ENCODE measurements around the gene SMC3.
"Not testable (repeated sequence)": the region's sequence is repeated elsewhere in the genome, so short reads cannot be mapped to it uniquely, and the experiment has no call there.

SMC3 gene

GRCh38 chr10:110576220-110576619 is 8.7 kb downstream of the SMC3 start:
- DNase-seq (ENCODE audit: low read depth in 1 of 2, low spot score in 1 of 2): no peak

- DNase-seq (ENCODE audit: low read depth in 1 of 2, low spot score in 1 of 2): no peak
Observed at GRCh38 chr10:110577056-110577455, 9.6 kb downstream of the SMC3 start.

- DNase-seq (ENCODE audit: low read depth in 1 of 2, low spot score in 1 of 2): no peak
Observed at GRCh38 chr10:110584006-110584405, 16.5 kb downstream of the SMC3 start.

GRCh38 chr10:110591760-110592159 is 24.3 kb downstream of the SMC3 start:
- no peak for DNase-seq (ENCODE audit: low read depth in 1 of 2, low spot score in 1 of 2)

- DNase-seq (ENCODE audit: low read depth in 1 of 2, low spot score in 1 of 2): no peak
Observed at GRCh38 chr10:110597476-110597875, 30.0 kb downstream of the SMC3 start.

- no peak for DNase-seq (ENCODE audit: low read depth in 1 of 2, low spot score in 1 of 2)
Observed at GRCh38 chr10:110600487-110601101, 33.1 kb downstream of the SMC3 start.

- DNase-seq (ENCODE audit: low read depth in 1 of 2, low spot score in 1 of 2): no peak
Observed at GRCh38 chr10:110601581-110601980, 34.1 kb downstream of the SMC3 start.

GRCh38 chr10:110608087-110608486 is 40.6 kb downstream of the SMC3 start:
- DNase-seq (ENCODE audit: low read depth in 1 of 2, low spot score in 1 of 2): no peak

GRCh38 chr10:110609605-110610004 is 42.1 kb downstream of the SMC3 start:
- no peak for DNase-seq (ENCODE audit: low read depth in 1 of 2, low spot score in 1 of 2)

- DNase-seq (ENCODE audit: low read depth in 1 of 2, low spot score in 1 of 2): no peak
Observed at GRCh38 chr10:110610308-110610774, 42.8 kb downstream of the SMC3 start.

- not testable (repeated sequence) for DNase-seq (ENCODE audit: low read depth in 1 of 2, low spot score in 1 of 2)
Observed at GRCh38 chr10:110610781-110611180, 43.3 kb downstream of the SMC3 start.

GRCh38 chr10:110612087-110612486 is 44.6 kb downstream of the SMC3 start:
- DNase-seq (ENCODE audit: low read depth in 1 of 2, low spot score in 1 of 2): no peak

GRCh38 chr10:110612629-110613028 is 45.1 kb downstream of the SMC3 start:
- DNase-seq (ENCODE audit: low read depth in 1 of 2, low spot score in 1 of 2): no peak

GRCh38 chr10:110613341-110613995 is 46.0 kb downstream of the SMC3 start:
- no peak for DNase-seq (ENCODE audit: low read depth in 1 of 2, low spot score in 1 of 2)

GRCh38 chr10:110613996-110614495 is 46.6 kb downstream of the SMC3 start:
- DNase-seq (ENCODE audit: low read depth in 1 of 2, low spot score in 1 of 2): no peak

- DNase-seq (ENCODE audit: low read depth in 1 of 2, low spot score in 1 of 2): no peak
Observed at GRCh38 chr10:110615057-110615747, 47.7 kb downstream of the SMC3 start.

- DNase-seq (ENCODE audit: low read depth in 1 of 2, low spot score in 1 of 2): no peak
Observed at GRCh38 chr10:110616493-110617033, 49.1 kb downstream of the SMC3 start.

GRCh38 chr10:110617425-110618229 is 50.1 kb downstream of the SMC3 start:
- no peak for DNase-seq (ENCODE audit: low read depth in 1 of 2, low spot score in 1 of 2)

- no peak for DNase-seq (ENCODE audit: low read depth in 1 of 2, low spot score in 1 of 2)
Observed at GRCh38 chr10:110618230-110618610, 50.7 kb downstream of the SMC3 start.

GRCh38 chr10:110619514-110620397 is 52.3 kb downstream of the SMC3 start:
- no peak for DNase-seq (ENCODE audit: low read depth in 1 of 2, low spot score in 1 of 2)

Data from activated T-helper 1 cell treated with anti-CD3 and anti-CD28 coated beads, Interleukin-2, amount 50 U/mL, for 16 hours (primary cell).